Testis (tissue), 2 donors: ENCODE measurements around the gene CNPPD1.

Source experiments
- POLR2A ChIP-seq: fragments of 450-650 bp; IDR thresholded peaks from one replicate; pipeline ENCODE4 v1.6.1; 2017; ENCODE audit warnings: antibody characterized with exemption, mild to moderate bottlenecking, moderate library complexity
- TF ChIP-seq, protein P1 (sequence below), 3 experiments: fragments of 450-650 bp in 2 of 3; fragments of 200-600 bp in 1 of 3; sonication (generic) in 1 of 3; IDR thresholded peaks; one replicate each; pipeline ENCODE4 v1.5.1; 2016 to 2019; ENCODE audit warnings: antibody characterized with exemption in 3 of 3, mild to moderate bottlenecking in 2 of 3, moderate library complexity in 1 of 3

DNA sequence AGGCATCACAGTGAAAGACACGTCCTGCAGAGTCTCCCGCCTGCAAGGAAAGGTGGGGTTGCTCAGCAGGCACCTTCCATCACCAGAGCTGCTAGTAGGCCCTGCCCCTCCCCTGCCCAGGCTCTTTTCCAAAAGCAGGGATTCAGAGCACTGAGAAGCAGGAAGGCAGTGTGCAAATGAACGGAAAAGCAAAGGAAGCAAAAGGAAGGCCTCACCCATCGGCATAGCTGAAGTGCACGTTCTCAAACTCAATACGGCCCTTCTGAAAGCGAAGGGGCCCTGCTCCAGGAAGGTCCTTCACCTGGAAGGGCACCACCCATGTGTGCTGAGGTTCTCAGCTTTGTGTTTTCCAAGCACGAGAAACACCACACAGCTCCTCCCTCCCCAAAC is 36.3 kb upstream of the CNPPD1 start:
- TF ChIP-seq, protein P1, sequence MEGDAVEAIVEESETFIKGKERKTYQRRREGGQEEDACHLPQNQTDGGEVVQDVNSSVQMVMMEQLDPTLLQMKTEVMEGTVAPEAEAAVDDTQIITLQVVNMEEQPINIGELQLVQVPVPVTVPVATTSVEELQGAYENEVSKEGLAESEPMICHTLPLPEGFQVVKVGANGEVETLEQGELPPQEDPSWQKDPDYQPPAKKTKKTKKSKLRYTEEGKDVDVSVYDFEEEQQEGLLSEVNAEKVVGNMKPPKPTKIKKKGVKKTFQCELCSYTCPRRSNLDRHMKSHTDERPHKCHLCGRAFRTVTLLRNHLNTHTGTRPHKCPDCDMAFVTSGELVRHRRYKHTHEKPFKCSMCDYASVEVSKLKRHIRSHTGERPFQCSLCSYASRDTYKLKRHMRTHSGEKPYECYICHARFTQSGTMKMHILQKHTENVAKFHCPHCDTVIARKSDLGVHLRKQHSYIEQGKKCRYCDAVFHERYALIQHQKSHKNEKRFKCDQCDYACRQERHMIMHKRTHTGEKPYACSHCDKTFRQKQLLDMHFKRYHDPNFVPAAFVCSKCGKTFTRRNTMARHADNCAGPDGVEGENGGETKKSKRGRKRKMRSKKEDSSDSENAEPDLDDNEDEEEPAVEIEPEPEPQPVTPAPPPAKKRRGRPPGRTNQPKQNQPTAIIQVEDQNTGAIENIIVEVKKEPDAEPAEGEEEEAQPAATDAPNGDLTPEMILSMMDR (IDR thresholded peaks at IDR 0.05): no peak
- TF ChIP-seq POLR2A: no peak
